Measurements from ENCODE around the gene TMSB10. TPM values are rescaled to one million over a fixed set of nuclear protein-coding genes. Genes with fewer than 3 reads are reported as not detected.

Gene TMSB10
- total and polyA plus RNA-seq, 2 of the 13 experiments (the other 11 are each of a cell fraction or from before 2014, with no cell fraction given): 665 to 708 TPM

GRCh38 chr2:84925724-84926376 lies 20.4 kb downstream of the TMSB10 start (continued):
- TF ChIP-seq BCLAF1 (IDR thresholded peaks at IDR 0.05): no peak
- peak; percentile 99 for TF ChIP-seq CBX5 (CRISPR knock-in tag; IDR thresholded peaks at IDR 0.05; ENCODE audit: borderline replicate concordance)
- TF ChIP-seq ZNF644 (CRISPR knock-in tag; IDR thresholded peaks at IDR 0.05; ENCODE audit: low read depth): peak; percentile 65; the same call in 1 of the 2 replicates
- TF ChIP-seq FOXJ3 (CRISPR knock-in tag; IDR thresholded peaks at IDR 0.05; ENCODE audit: borderline replicate concordance): peak; percentile 64; the same call in 1 of the 2 replicates
- no peak for TF ChIP-seq ATF7 (IDR thresholded peaks at IDR 0.05)
- TF ChIP-seq ATF7 (CRISPR knock-in tag; IDR thresholded peaks at IDR 0.05): peak; percentile 83
- TF ChIP-seq SNAPC2 (CRISPR knock-in tag; IDR thresholded peaks at IDR 0.05): peak; percentile 54; the same call in 1 of the 2 replicates
- peak; percentile 96 for TF ChIP-seq ZBTB33 (CRISPR knock-in tag; IDR thresholded peaks at IDR 0.05)
- TF ChIP-seq ZNF556 (CRISPR knock-in tag; IDR thresholded peaks at IDR 0.05; ENCODE audit: borderline replicate concordance): peak; percentile 99
- TF ChIP-seq THRA (CRISPR knock-in tag; IDR thresholded peaks at IDR 0.05; ENCODE audit: borderline replicate concordance): peak; percentile 93
- TF ChIP-seq SP1 (IDR thresholded peaks at IDR 0.05): no peak
- peak; percentile 77 for TF ChIP-seq SP1 (CRISPR knock-in tag; IDR thresholded peaks at IDR 0.05)
- TF ChIP-seq PRDM10 (CRISPR knock-in tag; IDR thresholded peaks at IDR 0.05; ENCODE audit: low read depth): peak; percentile 78
- TF ChIP-seq ZFP41 (CRISPR knock-in tag; IDR thresholded peaks at IDR 0.05; ENCODE audit: borderline replicate concordance): no peak
- peak; percentile 72; the same call in 1 of the 2 replicates for TF ChIP-seq ELF1 (CRISPR knock-in tag; IDR thresholded peaks at IDR 0.05)

All from HepG2 (cell line).